HepG2 (cell line): ENCODE results near the gene PLD3. TPM values are rescaled to one million over a fixed set of nuclear protein-coding genes. Genes with fewer than 3 reads are reported as not detected.

Experiments used
- ATAC-seq: fragments of 200-7000 bp; cut with Tn5 transposase; 3 replicates; pipeline ENCODE4 v1.9.1; 2020; ENCODE audit warnings: mild to moderate bottlenecking, moderate library complexity
- BruUV-seq: library from RNA; stranded (reverse); fragments of 400-500 nt; replicated peaks from 2 replicates; lab custom pipeline; 2021; lab: Mats Ljungman, UMichigan
- CTCF ChIA-PET: fragments of 300-600 bp; formaldehyde crosslinking; extraction: SDS; loops from one replicate; lab custom pipeline; 2021; ENCODE audit warnings: low total read pairs, inconsistent platforms, low intra/inter-chr PET ratio; lab: Yijun Ruan, JAX
- POLR2A ChIA-PET: fragments of 350-600 bp; sonication (Branson Sonifier 250); formaldehyde crosslinking; loops from one replicate; lab custom pipeline; 2020; ENCODE audit warnings: antibody characterized with exemption, inconsistent platforms; lab: Yijun Ruan, JAX
- DNase-seq: peaks from one replicate; pipeline ENCODE4 v3.0.0-alpha.2; 2015; ENCODE audit warnings: low spot score
- FAIRE-seq: peaks from 3 replicates; lab custom pipeline; 2011; peaks lifted over from hg19 to GRCh38; lab: Jason Lieb, UNC
- H2AFZ ChIP-seq: one replicate; pipeline ENCODE4 v1.6.1; 2011; ENCODE audit warnings: low read length, inconsistent platforms
- H3K27ac ChIP-seq: fragments of 300-600 bp; 3 replicates; pipeline ENCODE4 v1.8.0; 2011; ENCODE audit warnings: mixed run types, mild to moderate bottlenecking, mixed read lengths, low read length, inconsistent platforms; ENCODE audit not compliant: insufficient read depth; ENCODE audit errors: extremely low read length
- H3K27me3 ChIP-seq, 2 experiments: fragments of 200-600 bp in 1 of 2; 2 replicates in 1 of 2; 3 replicates in 1 of 2; pipeline versions ENCODE4 v1.6.0 to v1.8.0; 2011; ENCODE audit warnings: low read length in 2 of 2, mild to moderate bottlenecking in 2 of 2, moderate library complexity in 2 of 2, inconsistent platforms in 1 of 2; ENCODE audit not compliant: insufficient read depth in 2 of 2, control insufficient read depth in 1 of 2
- H3K36me3 ChIP-seq, 2 experiments: fragments of 200-600 bp in 1 of 2; replicated peaks in 1 of 2; 2 replicates in 1 of 2; 3 replicates in 1 of 2; pipeline versions ENCODE4 v1.5.1 to v1.8.0; 2011; ENCODE audit warnings: low read length in 2 of 2, inconsistent platforms in 1 of 2; ENCODE audit not compliant: insufficient read depth in 2 of 2, control insufficient read depth in 1 of 2
- H3K4me1 ChIP-seq: 2 replicates; pipeline ENCODE4 v1.5.1; 2012; ENCODE audit warnings: low read length, inconsistent platforms; ENCODE audit not compliant: insufficient read depth
- H3K4me2 ChIP-seq: 2 replicates; pipeline ENCODE4 v1.6.0; 2011; ENCODE audit warnings: low read depth, low read length, inconsistent platforms
- H3K4me3 ChIP-seq, 3 experiments: fragments of 200-600 bp in 1 of 3; sonication (generic), shearing (Covaris generic) in 1 of 3; replicated peaks in 1 of 3; 2 replicates each; pipeline ENCODE4 v1.5.1; 2011 to 2016; ENCODE audit warnings: low read length in 3 of 3, inconsistent platforms in 2 of 3, low read depth in 2 of 3, mild to moderate bottlenecking in 2 of 3, control low read depth in 1 of 3, mixed read lengths in 1 of 3; ENCODE audit not compliant: insufficient read depth in 1 of 3
- H3K79me2 ChIP-seq: one replicate; pipeline ENCODE4 v1.6.1; 2011; ENCODE audit warnings: low read length, inconsistent platforms; ENCODE audit not compliant: insufficient read depth
- H3K9ac ChIP-seq: 2 replicates; pipeline ENCODE4 v1.6.0; 2011; ENCODE audit warnings: mild to moderate bottlenecking, low read depth, low read length, inconsistent platforms; ENCODE audit not compliant: insufficient read depth
- H3K9me3 ChIP-seq: 2 replicates; pipeline ENCODE4 v1.5.1; 2012; ENCODE audit warnings: mild to moderate bottlenecking, low read length
- H4K20me1 ChIP-seq: 2 replicates; pipeline ENCODE4 v1.6.0; 2011; ENCODE audit warnings: inconsistent platforms, mild to moderate bottlenecking, low read length, moderate library complexity; ENCODE audit not compliant: insufficient read depth
- ATF7 ChIP-seq, 2 experiments: fragments of 450-650 bp in 1 of 2; sonication (generic) in 1 of 2; formaldehyde crosslinking in 1 of 2; IDR thresholded peaks; 2 replicates each; pipeline versions ENCODE4 v1.4.0 to v1.6.1; 2016 to 2020; ENCODE audit warnings: antibody characterized with exemption in 1 of 2, mild to moderate bottlenecking in 1 of 2, missing genetic modification reagents in 1 of 2
- MED1 ChIP-seq: sonication (generic); formaldehyde crosslinking; IDR thresholded peaks from 2 replicates; pipeline ENCODE4 v1.4.0; 2020; ENCODE audit warnings: missing genetic modification reagents
- ZNF549 ChIP-seq: sonication (generic); formaldehyde crosslinking; IDR thresholded peaks from 2 replicates; pipeline ENCODE4 v1.5.0; 2020; ENCODE audit warnings: missing genetic modification reagents
- ZNF768 ChIP-seq: sonication (generic); formaldehyde crosslinking; IDR thresholded peaks from 2 replicates; pipeline ENCODE4 v1.4.0; 2020; ENCODE audit warnings: missing genetic modification reagents
- WGBS: methylation state at CpG from one replicate; pipeline ENCODE4 v1.1.6; 2017; ENCODE audit warnings: low lambda C conversion rate; 5-methylcytosine and 5-hydroxymethylcytosine counted together
- in situ Hi-C: cut with HindIII; loops from 2 replicates; pipeline ENCODE4 v1.10.0; 2017; ENCODE audit warnings: low pct_unique_long_range_greater_than_20kb; ENCODE audit not compliant: extremely low pct_ligation_motif_present
- intact Hi-C: fragments of 100-400 bp; cut with micrococcal nuclease; formaldehyde crosslinking; loops from one replicate; pipeline ENCODE4 v1.10.0; 2022; ENCODE audit not compliant: unreplicated experiment
- polyA plus RNA-seq, 8 experiments: library from polyadenylated mRNA; depleted of rRNA in 3 of 8; stranded (reverse) in 7 of 8; unstranded in 1 of 8; fragments of >200 nt; fragmentation: Illumina TruSeq in 4 of 8; extraction: Trizol in 4 of 8; gene quantifications; 2 replicates each; pipeline versions ENCODE4 v1.2.1 to v1.2.3, GENCODE V29; 2011 to 2016; ENCODE audit warnings: low read depth in 4 of 8, missing spikeins in 1 of 8, mixed read lengths in 1 of 8; ENCODE audit not compliant: insufficient read depth in 1 of 8
- total RNA-seq, 5 experiments: library from RNA; depleted of rRNA; stranded (reverse); fragments of >200 nt; fragmentation: Illumina TruSeq; extraction: Trizol; gene quantifications; 2 replicates each; pipeline ENCODE4 v1.2.3, GENCODE V29; 2016; ENCODE audit warnings: low read depth in 1 of 5

Gene PLD3
- total and polyA plus RNA-seq, 2 of the 13 experiments (the other 11 are each of a cell fraction or from before 2014, with no cell fraction given): 45.7 to 164 TPM

DNA sequence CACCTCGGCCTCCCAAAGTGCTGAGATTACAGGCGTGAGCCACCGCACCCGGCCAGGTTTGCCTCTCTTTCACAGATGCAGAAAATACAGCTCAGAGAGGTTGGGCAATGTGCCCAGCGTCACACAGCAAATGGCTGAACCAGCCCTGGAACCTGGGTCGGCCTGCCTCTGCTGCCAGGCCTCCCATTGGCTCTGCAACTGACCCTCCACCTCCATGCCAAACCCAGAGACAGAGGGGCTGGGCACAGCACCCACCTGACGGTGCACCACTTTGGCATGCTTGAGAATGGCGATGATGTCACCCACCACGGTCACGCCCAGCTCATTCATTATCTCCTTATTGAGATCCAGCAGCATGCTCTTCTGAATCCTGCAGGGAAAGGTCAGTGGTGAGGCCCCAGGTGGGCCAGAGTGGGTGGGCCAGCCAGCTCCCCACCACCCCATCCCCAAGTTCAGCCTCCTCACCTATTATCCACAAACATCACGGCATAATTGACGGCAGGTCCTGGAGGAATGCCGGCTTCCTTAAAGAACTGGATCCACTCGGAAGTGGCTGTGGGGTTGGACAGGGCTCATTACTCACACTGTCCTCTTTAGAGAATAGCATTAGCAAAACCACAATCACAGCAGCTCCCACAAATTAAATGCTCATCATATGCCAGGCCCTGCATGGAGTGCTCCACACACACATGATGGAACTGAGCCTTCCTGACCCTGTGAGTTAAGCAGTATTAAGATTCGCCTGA is 12.5 kb upstream of the PLD3 start:
- H3K27me3 ChIP-seq: no peaks in the 10 kb centered on the region
- ChIA-PET POLR2A (no interaction called here), CTCF (no interaction called here)
- in situ Hi-C loops (no loop called here), intact Hi-C loops (no loop called here)
- H3K9ac ChIP-seq: no peak overlapping the region
- H4K20me1 ChIP-seq: no peaks in the 10 kb centered on the region
- no peak overlapping the region for H3K4me3 ChIP-seq
- TF ChIP-seq ZNF549: no peak
- TF ChIP-seq ZNF768 (CRISPR knock-in tag): peak; percentile 97
- peak; percentile 37; the same call in 1 of the 2 replicates for TF ChIP-seq ATF7 (IDR thresholded peaks at IDR 0.05)
- TF ChIP-seq ATF7 (CRISPR knock-in tag; IDR thresholded peaks at IDR 0.05): no peak
- peaks cover 4% of the 10 kb centered on the region for H3K79me2 ChIP-seq
- FAIRE-seq: no peak
- DNase-seq: no peak
- ATAC-seq: no peak
- no peaks in the 10 kb centered on the region for H3K9me3 ChIP-seq
- no TSS peak for BruUV-seq
- H3K36me3 ChIP-seq: peaks cover 6 to 42% of the 10 kb centered on the region in 2 experiments
- no peak overlapping the region for H3K4me2 ChIP-seq
- no peak overlapping the region for H2AFZ ChIP-seq
- WGBS: 95% methylated on average over 9 of the region's 15 CpGs
- no peaks in the 10 kb centered on the region for H3K4me1 ChIP-seq
- H3K27ac ChIP-seq: no peak overlapping the region

GRCh38 chr19:40336601-40336900 is 11.9 kb upstream of the PLD3 start:
- H3K79me2 ChIP-seq: peaks cover 4% of the 10 kb centered on the region
- ATAC-seq: no peak
- H3K4me2 ChIP-seq: no peak overlapping the region
- no peak for FAIRE-seq
- in situ Hi-C loops (no loop called here), intact Hi-C loops (no loop called here)
- H3K27ac ChIP-seq: no peak overlapping the region
- ChIA-PET POLR2A (no interaction called here), CTCF (no interaction called here)
- no peak for TF ChIP-seq MED1 (CRISPR knock-in tag)
- no peak overlapping the region for H3K9ac ChIP-seq
- H3K36me3 ChIP-seq: peaks cover 6 to 38% of the 10 kb centered on the region in 2 experiments
- no peaks in the 10 kb centered on the region for H3K4me1 ChIP-seq
- no peaks in the 10 kb centered on the region for H3K27me3 ChIP-seq
- H4K20me1 ChIP-seq: no peaks in the 10 kb centered on the region
- no peak for DNase-seq
- no TSS peak for BruUV-seq
- no peak overlapping the region for H3K4me3 ChIP-seq
- 97% methylated on average over 2 of the region's 2 CpGs for WGBS
- no peak overlapping the region for H2AFZ ChIP-seq
- no peaks in the 10 kb centered on the region for H3K9me3 ChIP-seq
